Camera-type eye (tissue), 1 donor: Measurements from ENCODE around the gene CYBRD1. TPM values are rescaled to one million over a fixed set of nuclear protein-coding genes. Genes with fewer than 3 reads are reported as not detected.

Source experiments
- total RNA-seq: library from RNA; depleted of rRNA; stranded (reverse); fragments of >200 nt; gene quantifications from one replicate; pipeline ENCODE4 v1.2.3, GENCODE V29; 2014

Gene CYBRD1, protein sequence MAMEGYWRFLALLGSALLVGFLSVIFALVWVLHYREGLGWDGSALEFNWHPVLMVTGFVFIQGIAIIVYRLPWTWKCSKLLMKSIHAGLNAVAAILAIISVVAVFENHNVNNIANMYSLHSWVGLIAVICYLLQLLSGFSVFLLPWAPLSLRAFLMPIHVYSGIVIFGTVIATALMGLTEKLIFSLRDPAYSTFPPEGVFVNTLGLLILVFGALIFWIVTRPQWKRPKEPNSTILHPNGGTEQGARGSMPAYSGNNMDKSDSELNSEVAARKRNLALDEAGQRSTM
- total RNA-seq, result 119 TPM

GRCh38 chr2:171522052-171522787 is at the start of gene CYBRD1:
TSS of gene CYBRD1 (plus strand) at chr2:171522474. CDS start at chr2:171522546, 72 bp downstream.

Other genes with a start within 250 kb of the CYBRD1 start
- 20.7 TPM for gene METTL8, start 88.5 kb upstream of the CYBRD1 start, total RNA-seq
- gene DCAF17, start 88.2 kb upstream of the CYBRD1 start, total RNA-seq, result 49.0 TPM
- gene DYNC1I2, start 165.0 kb downstream of the CYBRD1 start, total RNA-seq, result 221 TPM